ENCODE data around the gene CEACAM6.
"Not testable (repeated sequence)": the region's sequence is repeated elsewhere in the genome, so short reads cannot be mapped to it uniquely, and the experiment has no call there.

CEACAM6 gene

DNA sequence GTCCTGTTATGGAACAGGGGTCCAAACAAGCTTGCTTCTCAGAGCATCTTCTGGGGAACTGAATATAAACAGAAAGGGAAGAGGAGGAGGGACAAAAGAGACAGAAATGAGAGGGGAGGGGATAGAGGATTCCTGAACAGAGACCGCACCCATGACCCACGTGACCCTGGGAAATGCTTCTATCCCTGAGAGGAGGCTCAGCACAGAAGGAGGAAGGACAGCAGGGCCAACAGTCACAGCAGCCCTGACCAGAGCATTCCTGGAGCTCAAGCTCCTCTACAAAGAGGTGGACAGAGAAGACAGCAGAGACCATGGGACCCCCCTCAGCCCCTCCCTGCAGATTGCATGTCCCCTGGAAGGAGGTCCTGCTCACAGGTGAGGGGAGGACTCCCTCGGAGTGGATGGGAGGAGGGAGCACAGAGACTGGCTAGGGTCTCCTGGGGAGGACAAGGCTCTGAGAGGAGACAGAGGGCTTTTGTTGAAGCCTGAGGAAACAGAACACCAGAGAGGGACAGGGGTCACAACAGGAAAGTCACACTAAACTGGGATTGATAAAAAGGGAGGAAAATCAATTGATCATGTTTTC is at the start of gene CEACAM6:
Gene CEACAM6, plus strand, starts transcription at position 203 of the 586 bp plus-strand sequence. Its CDS starts 109 bp downstream, at position 312.
- DNase-seq: no peak

GRCh38 chr19:41706741-41707501 is 48.4 kb upstream of the CEACAM6 start:
- DNase-seq: peak; percentile 76

GRCh38 chr19:41707502-41707812 is 47.9 kb upstream of the CEACAM6 start:
- no peak for DNase-seq

- no peak for DNase-seq
These were observed 47.4 kb upstream of the CEACAM6 start for GRCh38 chr19:41707871-41708371.

DNA sequence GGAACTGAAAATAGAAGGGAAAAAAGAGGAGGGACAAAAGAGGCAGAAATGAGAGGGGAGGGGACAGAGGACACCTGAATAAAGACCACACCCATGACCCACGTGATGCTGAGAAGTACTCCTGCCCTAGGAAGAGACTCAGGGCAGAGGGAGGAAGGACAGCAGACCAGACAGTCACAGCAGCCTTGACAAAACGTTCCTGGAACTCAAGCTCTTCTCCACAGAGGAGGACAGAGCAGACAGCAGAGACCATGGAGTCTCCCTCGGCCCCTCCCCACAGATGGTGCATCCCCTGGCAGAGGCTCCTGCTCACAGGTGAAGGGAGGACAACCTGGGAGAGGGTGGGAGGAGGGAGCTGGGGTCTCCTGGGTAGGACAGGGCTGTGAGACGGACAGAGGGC is 46.8 kb upstream of the CEACAM6 start, which contains the start of gene CEACAM5:
Gene CEACAM5, plus strand, starts transcription at position 146 of the 400 bp plus-strand sequence. Its CDS starts 106 bp downstream, at position 252.
- DNase-seq: no peak

- not testable (repeated sequence) for DNase-seq
These were observed 45.8 kb upstream of the CEACAM6 start for GRCh38 chr19:41709516-41709915.

GRCh38 chr19:41709951-41710645 is 45.2 kb upstream of the CEACAM6 start:
- DNase-seq: no peak

DNA sequence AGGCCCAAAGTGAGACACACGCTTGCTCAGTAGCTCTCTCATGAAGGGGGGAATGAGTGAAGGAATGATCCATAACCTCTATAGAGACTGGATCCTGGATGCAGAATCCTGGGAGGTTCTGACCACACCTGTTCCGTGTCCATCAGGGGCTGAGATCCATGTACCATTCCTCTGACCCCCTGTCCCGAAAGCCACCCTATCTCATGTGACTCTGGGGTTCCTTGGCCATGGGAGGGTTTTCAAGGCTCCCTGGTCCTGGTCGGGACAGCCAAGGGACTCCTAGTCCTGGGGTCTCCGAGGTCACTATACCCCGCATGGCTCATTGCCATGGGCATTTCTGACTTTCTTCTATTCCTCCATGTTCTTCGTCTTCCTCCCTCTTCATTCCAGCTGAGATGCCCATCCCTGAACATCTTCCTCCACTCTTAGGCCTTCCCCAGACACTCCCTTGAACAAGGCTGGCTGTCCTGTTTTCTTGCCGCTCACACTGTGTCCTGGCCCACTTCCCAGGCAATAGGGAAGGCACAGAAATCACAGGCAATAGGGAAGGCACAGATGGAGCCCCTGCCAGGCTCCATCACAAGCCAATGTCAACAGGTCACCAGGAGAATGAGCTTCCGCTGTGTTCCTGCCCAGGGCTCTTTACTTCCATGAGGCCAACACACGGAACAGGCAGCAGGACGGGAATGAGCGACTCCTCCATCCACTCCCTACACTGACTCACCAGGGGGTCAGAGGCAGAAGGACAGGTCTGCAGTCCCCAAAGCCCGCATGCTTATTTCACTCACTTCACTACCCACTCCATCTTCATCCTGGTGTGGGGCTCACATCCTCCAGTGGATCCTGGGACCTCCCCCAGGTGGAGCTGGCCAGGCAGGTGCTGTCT is 43.7 kb upstream of the CEACAM6 start:
- no peak for DNase-seq

DNA sequence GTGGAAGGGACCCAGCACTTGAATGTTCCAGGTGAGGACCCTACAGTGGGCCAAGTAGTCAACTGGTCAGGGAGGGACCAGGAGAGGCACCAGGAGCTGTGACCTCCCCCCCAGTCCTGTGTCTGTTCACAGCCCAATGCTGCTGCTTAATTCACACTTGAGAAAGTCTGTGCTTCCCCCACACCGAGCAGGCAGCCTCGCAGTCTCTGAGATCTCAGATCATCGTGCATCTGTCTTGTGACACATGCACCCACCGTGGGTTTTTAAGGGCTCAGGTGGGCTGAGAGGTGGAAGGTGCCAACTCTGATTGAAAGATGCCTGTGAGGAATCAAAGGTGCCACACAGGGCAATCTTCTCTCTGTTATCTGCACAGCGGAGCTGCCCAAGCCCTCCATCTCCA is 40.7 kb upstream of the CEACAM6 start:
- DNase-seq: no peak

- no peak for DNase-seq
These were observed 36.6 kb upstream of the CEACAM6 start for GRCh38 chr19:41718761-41719160.

DNA sequence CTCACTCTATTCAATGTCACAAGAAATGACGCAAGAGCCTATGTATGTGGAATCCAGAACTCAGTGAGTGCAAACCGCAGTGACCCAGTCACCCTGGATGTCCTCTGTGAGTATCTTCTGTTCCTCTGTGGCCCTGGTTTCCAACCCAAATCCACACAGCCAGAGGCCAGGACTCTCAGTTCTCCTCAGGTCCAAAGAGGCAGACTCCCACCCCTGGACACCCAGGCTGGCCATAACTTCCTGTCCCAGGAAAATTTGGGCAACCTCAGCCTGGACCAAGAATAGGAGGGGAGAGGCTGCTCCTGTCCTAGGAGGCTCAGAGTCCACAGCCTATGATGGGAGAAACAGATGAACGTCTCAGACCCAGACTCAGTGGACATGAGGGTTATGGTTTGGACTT is 35.2 kb upstream of the CEACAM6 start:
- no peak for DNase-seq

GRCh38 chr19:41726493-41726892 is 28.8 kb upstream of the CEACAM6 start:
- DNase-seq: no peak

DNA sequence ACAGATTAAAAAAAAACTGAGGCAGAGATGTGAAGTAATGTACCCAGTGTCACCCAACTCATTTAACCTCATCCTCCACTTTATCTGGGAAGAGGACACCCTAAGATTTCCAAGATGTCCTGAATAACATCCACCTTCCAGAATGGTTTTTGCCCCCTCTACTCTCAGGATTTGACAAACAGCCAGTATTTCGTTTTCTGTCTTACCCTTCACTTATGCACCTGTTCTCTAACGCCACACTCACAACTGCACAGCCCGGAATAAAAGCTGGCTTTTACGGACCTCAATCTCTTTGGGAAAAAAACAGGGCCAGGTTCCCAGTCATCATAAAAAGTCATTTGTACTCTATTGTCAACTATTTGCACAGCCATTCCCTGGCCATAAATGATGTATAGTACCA is 21.2 kb upstream of the CEACAM6 start:
- no peak for DNase-seq

- DNase-seq: no peak
These were observed 20.7 kb upstream of the CEACAM6 start for GRCh38 chr19:41734585-41734984.

DNA sequence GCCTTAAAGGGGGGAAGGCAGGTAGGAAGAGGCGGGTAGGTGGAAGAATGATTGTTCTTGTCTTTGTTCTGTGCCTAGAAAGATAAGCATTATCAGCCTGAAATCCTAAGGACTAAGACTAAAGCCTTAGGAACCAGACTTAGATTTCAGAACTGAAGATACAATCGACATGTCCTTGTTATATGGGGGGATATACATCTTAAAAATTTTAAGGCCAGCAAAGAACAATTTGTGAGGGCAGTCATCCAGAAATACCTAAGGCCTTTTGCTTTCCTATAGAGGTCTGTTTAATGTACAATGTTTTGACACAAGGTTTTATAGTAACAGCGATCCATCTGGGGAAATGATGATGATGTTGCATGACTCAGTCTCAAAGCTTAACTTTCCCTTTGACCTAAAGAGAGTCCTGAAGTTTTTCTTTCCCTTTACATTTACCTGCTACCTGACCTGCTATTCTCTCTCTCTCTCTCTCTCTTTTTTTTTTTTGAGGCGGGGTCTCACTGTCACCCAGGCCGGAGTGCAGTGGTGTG is 20.2 kb upstream of the CEACAM6 start:
- no peak for DNase-seq

GRCh38 chr19:41739361-41739760 is 16.0 kb upstream of the CEACAM6 start:
- DNase-seq: no peak

DNA sequence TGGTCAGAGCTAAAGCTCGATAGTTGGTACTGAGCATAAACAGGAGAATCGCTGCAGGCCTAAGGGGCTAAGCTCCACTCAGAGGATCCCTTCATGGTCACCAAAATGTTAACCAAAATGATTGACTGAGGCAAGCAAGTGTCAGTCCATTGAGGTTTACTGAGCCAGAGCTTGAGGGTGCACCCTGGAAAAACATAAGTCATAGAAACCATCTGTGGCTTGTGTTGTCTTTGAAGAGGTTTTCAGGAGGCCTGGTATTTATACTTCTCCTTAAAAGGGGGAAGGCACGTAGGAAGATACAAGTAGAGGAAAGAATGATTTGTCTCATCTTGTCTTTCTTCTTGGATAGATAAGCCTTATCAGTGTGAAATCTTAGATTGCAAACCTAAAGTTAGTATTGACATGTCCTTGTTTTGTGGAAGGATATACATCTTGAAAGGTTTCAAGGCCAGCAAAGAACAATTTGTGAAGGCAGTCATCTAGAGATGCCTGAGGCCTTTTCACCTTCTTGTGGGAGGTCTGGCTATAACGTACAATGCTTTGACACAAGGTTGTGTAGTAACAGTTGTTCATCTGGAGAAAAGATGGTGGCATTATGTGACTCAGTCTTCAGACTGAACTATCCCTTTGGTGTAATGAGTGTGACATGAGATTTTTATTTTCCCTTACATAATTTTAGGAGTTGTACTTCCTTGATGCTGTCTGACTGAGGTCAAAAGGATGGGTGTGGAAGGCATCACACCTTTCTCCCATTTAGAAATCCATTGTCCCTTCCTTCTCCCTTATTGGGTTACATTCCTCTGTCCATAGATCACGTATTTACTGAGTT is 14.7 kb upstream of the CEACAM6 start:
- DNase-seq: no peak

- no peak for DNase-seq
These were observed 14.1 kb upstream of the CEACAM6 start for GRCh38 chr19:41741244-41741554.

GRCh38 chr19:41744850-41745249 is 10.5 kb upstream of the CEACAM6 start:
- DNase-seq: no peak

GRCh38 chr19:41745756-41746155 is 9.6 kb upstream of the CEACAM6 start:
- DNase-seq: peak; percentile 12

- DNase-seq: peak; percentile 61
These were observed 8.6 kb upstream of the CEACAM6 start for GRCh38 chr19:41746593-41747227.
